ENCODE results near the gene NDUFS4.
"Not testable (repeated sequence)": the region's sequence is repeated elsewhere in the genome, so short reads cannot be mapped to it uniquely, and the experiment has no call there.

The NDUFS4 gene

DNA sequence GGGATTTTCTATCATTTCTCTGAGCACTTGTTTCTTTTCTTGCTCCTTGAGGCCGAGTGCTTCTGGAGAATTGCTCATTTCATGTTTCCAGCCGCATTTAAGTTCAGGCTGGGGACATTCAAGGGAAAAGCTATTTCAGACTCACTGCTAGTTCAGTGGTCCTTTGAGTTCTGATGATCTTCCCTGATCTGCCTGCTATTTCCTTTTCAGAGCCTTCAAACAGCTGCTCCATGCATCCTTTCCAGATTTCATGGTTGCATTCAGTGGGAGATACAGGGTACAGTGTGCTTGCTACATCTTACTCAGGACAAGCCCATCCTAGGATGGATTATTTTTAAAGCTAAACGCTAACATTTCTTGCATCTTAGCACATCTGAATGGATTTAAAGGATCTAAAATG is 14.7 kb downstream of the NDUFS4 start:
- DNase-seq (ENCODE audit: low read depth in 2 of 2), result no peak

DNA sequence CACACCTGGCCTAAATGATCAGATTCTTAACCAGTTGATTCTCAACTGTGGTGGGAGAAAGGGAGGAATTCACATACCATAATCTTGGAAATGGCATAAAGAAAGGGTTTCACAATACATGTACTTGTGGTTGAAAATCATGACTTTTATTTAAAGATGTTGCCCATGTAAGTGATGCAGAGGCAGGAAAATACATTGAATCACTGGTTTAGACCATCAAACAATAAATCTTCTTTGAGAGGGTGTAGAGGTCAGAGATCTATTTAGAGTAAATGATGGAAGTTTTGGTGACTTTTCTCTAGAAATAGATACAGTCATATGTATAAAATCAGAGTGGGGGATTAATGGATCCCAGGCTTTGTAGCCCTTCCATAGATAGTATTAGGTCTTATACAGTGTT is 15.4 kb downstream of the NDUFS4 start:
- no peak for DNase-seq (ENCODE audit: low read depth in 2 of 2)

DNA sequence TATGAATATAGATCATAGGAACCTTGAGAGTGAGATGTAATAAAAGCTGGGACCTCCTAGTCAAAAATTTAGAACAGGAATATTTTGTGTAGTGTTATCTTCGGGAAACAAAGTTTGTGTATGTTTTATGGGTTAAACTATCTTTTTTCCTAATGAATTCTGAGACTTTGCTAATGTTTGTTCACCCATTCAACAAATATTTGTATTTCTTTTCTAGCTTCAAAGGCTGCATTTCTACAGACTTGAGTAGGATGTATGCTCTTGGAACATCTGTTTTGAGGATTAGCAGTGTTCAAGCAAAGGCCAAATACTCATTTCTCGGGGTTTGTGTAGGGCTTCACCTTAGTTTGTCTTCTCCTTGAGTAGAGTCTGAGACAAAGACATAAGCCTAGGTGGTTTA is 16.2 kb downstream of the NDUFS4 start:
- no peak for DNase-seq (ENCODE audit: low read depth in 2 of 2)

DNA sequence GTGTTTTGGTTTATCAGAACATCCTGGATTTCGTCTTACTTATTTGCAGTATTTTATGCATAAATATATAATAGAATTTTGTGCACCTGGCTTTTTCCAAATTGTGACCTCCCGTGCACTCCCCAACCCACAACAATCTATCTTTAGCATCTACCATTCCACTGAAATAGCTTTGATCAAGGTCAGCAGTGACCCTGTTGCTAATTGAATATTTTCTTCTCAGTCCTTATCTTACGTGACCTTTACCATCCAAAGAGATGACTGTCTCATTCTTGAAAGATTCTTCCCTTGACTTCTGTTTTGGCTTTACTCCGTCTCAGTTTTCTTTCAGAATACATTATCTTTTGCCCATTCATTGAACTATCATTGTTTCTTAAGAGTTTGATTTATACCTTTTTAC is 18.4 kb downstream of the NDUFS4 start:
- no peak for DNase-seq (ENCODE audit: low read depth in 2 of 2)

DNA sequence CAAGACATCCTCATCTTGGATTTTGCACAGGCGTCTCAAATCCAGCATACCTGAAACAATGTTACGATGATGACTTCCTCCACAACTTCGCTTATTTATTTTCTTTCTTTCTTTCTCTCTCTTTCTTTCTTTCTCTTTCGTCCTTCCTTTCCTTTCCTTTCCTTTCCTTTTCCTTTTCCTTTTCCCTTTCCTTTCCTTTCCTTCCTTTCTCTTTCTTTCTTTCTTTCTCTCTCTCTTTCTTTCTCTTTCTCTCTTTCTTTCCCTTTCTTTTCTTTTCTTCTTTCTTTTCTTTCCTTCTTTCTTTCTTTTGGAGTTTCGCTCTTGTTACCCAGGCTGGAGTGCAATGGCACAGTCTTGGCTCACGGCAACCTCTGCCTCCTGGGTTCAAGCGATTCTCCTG is 20.1 kb downstream of the NDUFS4 start:
- no peak for DNase-seq (ENCODE audit: low read depth in 2 of 2)

- DNase-seq (ENCODE audit: low read depth in 2 of 2), result no peak
Measured at GRCh38 chr5:53582225-53582624, 21.8 kb downstream of the NDUFS4 start.

- no peak for DNase-seq (ENCODE audit: low read depth in 2 of 2)
Measured at GRCh38 chr5:53590759-53591158, 30.3 kb downstream of the NDUFS4 start.

GRCh38 chr5:53594419-53594818 is 34.0 kb downstream of the NDUFS4 start:
- no peak for DNase-seq (ENCODE audit: low read depth in 2 of 2)

GRCh38 chr5:53597894-53598293 is 37.5 kb downstream of the NDUFS4 start:
- no peak for DNase-seq (ENCODE audit: low read depth in 2 of 2)

DNA sequence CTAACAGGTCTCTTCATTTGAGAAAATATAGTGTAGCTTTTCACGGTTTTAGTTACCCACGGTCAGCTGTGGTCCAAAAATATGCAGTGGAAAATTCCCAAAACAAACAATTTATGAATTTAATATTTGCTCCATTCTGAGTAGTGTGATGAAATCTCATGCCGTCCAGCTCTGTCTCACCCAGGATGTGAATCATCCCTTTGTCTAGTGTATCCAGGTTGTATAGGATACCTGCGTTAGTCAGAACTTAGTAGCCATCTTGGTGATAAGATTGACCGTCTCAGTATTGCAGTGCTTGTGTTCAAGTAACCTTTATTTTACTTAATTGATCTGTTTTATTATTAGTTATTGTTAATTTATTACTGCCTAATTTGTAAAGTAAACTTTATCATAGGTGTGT is 41.1 kb downstream of the NDUFS4 start:
- DNase-seq (ENCODE audit: low read depth in 2 of 2), result no peak

- no peak for DNase-seq (ENCODE audit: low read depth in 2 of 2)
Measured at GRCh38 chr5:53603009-53603687, 42.7 kb downstream of the NDUFS4 start.

DNA sequence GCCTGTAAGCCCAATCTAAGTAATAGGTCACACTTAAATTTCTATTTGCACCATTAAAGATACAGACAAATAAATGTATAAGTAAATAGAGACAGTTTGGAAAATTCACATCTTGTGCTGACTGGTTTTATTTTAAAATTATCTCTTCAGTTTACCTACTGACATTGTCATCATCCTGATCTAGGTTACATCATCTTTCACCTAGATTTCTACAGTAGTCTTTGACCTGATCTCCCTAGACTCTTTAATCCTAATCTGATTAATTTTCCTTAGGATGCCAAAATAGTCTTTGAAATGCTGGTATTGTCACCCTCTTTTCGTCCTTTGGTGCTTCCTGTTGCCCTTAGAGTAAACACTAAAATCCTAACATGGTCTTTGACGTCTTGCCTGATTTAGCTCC is 43.9 kb downstream of the NDUFS4 start:
- DNase-seq (ENCODE audit: low read depth in 2 of 2), result no peak

GRCh38 chr5:53607886-53608285 is 47.4 kb downstream of the NDUFS4 start:
- DNase-seq (ENCODE audit: low read depth in 2 of 2), result no peak

DNA sequence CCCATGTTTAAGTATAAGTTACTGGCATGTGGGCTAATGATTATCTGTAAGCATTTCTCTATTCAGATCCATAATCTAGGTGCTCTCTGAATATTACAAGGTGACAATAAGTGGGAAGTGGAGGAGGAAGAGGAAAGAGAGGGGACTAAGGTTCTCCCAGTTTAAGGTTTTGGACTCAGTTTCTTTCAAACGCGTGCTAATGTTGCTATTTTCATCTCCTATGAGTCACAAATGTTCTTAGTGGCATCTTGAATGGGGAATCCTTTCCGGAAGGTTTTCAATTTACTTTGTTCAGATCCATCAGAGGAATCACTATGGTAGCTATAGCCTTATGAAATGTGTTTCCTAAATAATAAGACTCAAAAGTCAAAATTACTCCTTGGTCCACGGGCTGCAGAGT is 48.5 kb downstream of the NDUFS4 start:
- not testable (repeated sequence) for DNase-seq (ENCODE audit: low read depth in 2 of 2)

GRCh38 chr5:53613061-53613460 is 52.6 kb downstream of the NDUFS4 start:
- no peak for DNase-seq (ENCODE audit: low read depth in 2 of 2)

- no peak for DNase-seq (ENCODE audit: low read depth in 2 of 2)
Measured at GRCh38 chr5:53613536-53613935, 53.1 kb downstream of the NDUFS4 start.

- no peak for DNase-seq (ENCODE audit: low read depth in 2 of 2)
Measured at GRCh38 chr5:53614376-53614885, 54.0 kb downstream of the NDUFS4 start.

DNA sequence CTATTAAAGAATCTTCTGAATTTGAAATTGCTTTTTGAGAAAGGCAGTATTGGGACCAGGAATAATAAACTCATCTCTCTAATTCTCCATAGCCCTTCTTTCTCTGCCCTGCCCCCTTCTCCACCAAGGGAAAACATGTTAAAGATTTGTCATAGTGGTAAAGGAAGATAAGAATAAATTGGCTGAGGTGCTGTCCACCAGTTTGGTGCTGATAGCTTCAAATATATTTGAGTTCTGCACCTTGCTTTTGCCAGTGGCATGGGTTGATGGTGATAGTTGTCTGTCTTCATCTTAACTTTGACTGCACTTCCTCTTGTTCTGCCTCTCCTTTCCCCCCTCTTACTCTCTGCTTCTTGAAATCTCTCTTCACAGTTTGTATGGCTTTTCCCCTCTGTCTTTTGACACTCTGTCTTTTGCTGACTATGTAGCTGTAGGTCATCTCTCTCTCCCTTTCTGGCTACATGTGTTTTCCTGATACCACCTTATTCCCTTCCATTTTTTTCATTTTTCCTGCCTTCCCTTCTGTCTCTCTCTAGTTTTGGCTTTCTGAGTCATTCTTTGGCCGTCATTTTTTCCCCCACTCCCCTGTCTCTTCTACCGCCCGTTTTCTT is 56.6 kb downstream of the NDUFS4 start:
- no peak for DNase-seq (ENCODE audit: low read depth in 2 of 2)

- no peak for DNase-seq (ENCODE audit: low read depth in 2 of 2)
Measured at GRCh38 chr5:53631251-53631650, 70.8 kb downstream of the NDUFS4 start.

DNA sequence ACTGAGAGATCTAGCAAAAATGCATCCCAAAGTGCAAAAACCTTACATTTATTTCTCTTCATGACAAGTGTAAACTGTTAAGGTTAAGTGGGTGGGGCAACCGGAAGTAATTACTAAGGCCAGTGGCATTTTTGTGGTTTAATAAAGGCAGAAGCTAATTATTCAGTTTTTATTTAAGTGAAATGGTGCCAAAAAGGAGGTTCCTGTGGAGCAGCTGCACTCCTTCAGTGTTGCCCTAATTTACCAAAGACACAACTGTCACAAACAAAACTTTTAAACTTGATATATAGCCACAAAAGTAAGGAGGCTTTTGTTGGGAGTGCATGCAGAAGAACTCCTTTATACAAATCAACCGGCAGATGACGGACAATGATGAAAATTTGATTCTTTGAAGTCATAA is 81.6 kb downstream of the NDUFS4 start:
- no peak for DNase-seq (ENCODE audit: low read depth in 2 of 2)

DNA sequence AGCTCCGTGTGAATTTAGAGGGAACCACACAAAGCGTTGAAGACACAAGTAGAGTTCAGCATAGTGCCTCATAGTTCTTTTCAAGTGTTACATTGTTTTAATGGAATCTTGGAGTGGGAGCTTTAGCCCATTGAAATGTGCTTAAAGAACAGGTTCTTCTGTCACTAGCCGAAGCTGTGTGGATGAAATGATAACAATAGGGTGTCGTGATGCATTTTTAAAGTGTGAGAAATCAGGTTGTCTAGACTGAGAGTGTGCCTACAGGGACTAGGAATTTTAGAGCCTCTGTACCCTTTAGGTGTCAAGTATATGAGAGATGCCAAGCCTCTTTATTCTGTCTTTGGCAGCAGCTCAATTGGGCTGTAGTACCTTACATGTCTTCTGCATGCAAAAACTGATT is 83.0 kb downstream of the NDUFS4 start:
- DNase-seq (ENCODE audit: low read depth in 2 of 2), result no peak

- DNase-seq (ENCODE audit: low read depth in 2 of 2), result no peak
Measured at GRCh38 chr5:53645078-53645477, 84.6 kb downstream of the NDUFS4 start.

- no peak for DNase-seq (ENCODE audit: low read depth in 2 of 2)
Measured at GRCh38 chr5:53649352-53649751, 88.9 kb downstream of the NDUFS4 start.

GRCh38 chr5:53660573-53660972 is 100.1 kb downstream of the NDUFS4 start:
- DNase-seq (ENCODE audit: low read depth in 2 of 2), result not testable (repeated sequence)

Data from stimulated activated CD8-positive, alpha-beta memory T cell treated with anti-CD3 and anti-CD28 coated beads, Interleukin-7, amount 100 ng/mL, for 4 hours (primary cell).